ENCODE data around the gene ANO6.
A peak's percentile ranks its signal among the peaks of the same experiment; 100 is the strongest.
"Not testable (repeated sequence)": the region's sequence is repeated elsewhere in the genome, so short reads cannot be mapped to it uniquely, and the experiment has no call there.

The ANO6 gene

DNA sequence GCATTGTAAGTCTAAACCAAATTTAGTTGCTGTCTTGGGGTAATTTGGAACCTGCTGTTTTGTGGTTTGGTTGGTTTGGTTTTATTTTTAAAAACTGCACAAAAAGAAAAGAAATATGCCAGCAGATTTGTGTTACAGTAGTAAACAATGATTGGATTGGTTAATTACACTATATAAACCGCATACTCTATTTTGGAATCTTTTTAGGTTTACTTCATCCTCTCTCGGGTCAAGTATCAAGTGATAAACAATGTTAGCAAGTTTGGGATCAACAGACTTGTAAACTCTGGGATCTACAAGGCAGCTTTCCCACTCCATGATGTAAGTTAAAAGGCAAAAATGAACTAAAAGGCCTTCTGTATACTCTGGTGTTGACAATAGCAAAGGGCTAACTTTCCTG is 132.4 kb downstream of the ANO6 start:
- DNase-seq (ENCODE audit: low spot score) = no peak

DNA sequence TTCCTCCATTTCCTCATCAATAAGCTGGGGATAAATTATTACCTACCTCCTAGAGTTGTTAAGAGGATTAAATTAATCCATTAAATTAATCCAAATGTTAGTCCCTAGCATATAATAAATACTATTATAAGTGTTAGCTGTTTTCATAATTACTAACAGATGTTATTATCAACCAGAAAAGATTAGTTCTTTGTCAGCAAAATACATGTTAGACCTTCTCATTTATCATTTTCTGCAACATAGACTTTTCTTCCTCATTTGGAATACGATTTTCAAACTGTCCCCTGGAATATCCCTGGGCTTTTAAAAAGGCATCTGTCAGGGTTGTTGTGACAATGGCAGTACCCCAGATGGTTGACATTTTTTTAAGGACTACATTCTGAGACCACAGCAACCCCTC is 133.1 kb downstream of the ANO6 start:
- DNase-seq (ENCODE audit: low spot score) = no peak

DNA sequence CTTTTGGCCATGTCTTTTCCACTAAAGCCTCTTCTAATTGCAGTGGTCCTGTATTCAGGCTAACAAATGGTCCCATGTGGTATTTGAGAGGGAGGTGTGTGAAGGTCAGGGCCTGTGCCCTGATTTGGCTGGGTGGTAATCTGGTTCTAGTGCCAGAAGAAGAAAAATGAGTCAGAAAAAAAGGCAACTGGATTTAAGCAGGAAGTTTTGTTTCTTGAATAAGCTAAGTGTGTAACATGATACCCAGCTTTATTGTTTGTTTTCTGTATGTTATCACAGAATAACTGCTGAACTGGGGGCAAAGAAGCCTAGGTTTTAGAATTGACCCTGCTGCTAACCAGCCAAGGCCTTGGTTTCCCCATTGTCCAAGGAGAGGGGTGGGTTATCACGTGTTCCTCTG is 134.0 kb downstream of the ANO6 start:
- DNase-seq (ENCODE audit: low spot score) = no peak

DNA sequence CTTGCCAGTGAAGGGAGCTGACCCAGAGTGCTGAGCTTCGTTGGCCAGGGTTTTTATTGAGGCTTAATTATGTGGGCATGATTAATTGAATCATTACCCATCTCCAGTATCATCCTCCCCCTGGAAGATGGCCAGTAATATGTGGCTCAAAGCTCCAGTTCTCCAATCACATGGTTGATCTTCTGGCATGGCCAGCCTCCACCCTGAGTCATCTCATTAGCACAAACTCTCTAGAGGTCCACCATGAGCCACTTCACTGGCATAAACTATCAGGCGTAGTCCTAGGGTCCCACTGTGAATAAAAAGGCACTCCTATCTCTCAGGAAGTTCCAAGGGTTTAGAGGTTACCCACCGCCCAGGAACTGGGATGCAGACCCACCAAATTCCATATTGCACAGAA is 135.0 kb downstream of the ANO6 start:
- no peak for DNase-seq (ENCODE audit: low spot score)

DNA sequence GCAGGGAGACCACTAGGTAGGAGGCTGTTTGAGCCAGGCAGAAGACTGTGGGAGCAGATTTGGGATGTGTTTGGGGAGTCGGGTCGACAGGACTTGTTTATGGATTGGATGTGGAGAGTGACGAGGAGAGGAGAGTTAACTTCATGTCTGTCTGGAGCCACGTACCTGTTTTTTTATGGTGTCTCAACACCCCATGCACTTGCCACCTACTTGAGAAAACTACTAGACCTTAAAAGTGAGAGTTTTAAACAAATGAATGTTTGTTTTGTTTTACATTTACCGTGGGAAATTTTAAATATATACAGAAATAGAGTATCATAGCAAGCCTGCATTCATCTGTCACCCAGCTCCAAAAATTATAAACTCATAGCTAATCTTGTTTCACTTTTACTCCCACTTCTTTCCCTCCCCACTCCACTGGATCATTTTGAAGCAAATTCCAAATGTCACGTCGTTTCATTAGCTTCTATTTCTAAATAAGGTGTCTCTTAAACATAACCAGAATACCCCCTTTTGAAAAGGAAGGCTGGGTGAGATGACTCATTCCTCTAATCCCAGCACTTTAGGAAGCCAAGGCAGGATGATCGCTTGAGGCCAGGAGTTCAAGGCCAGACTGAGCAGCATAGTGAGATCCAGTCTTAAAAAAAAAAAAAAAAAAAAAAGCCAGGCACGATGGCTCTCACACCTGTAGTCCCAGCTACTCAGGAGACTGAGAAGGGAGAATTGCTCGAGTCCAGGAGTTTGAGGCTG is 136.2 kb downstream of the ANO6 start:
- no peak for DNase-seq (ENCODE audit: low spot score)

DNA sequence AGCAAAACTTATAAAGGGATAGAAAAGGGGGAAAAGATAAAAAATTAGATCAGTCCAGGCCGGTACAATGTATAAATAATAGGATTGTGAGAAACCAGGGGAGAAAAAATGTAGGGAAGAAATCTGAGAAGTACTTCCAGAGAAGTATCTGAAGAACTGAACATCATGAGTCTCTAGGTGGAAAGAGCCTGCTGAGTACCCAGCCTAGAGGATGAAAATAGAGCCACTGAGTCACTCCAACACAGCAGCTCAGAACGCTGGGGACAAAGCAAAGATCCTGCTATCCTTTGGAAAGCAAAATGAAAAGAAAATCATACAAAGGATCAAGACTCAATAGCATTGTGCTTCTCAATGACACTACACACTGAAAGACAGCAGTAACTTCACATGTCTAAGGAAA is 138.0 kb downstream of the ANO6 start:
- no peak for DNase-seq (ENCODE audit: low spot score)

DNA sequence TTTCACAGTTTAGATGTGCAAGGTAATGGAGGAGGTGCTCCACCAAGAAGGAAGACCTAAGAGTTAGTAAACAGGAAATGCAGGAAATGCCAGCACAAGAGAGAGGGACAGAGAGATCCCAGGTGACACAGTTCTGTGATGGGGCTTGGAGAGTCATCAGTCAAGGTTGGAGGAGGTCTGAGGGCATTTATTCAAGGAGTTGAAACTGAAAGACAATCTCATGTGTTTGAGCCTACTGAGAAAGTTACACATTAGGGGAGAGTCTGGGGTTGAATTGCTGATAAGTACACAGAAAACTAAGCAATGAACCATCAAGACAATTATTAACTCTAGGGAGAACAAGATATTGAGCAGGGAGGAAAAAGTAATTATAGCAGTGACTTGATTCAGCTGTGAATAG is 138.5 kb downstream of the ANO6 start:
- DNase-seq (ENCODE audit: low spot score) = no peak

DNA sequence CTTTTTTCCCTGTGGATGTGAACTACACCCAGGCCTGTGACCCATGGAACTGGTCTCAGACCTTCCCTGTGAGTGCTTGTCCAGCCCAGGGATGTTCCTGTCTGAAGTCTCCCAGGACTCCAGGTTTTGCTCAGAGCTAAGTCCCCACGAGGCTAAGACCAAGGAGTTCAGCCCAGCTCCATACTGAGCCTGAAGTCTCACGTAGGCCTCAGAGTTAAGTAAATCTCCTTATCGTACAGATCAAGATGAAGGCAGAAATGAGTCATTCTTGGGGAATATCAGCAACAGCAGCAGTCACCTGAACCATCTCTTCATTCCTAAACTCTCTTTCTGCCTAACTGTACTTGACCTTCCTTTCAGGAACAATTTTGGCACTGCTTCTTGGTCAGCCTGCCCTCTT is 139.8 kb downstream of the ANO6 start:
- DNase-seq (ENCODE audit: low spot score) = no peak

DNA sequence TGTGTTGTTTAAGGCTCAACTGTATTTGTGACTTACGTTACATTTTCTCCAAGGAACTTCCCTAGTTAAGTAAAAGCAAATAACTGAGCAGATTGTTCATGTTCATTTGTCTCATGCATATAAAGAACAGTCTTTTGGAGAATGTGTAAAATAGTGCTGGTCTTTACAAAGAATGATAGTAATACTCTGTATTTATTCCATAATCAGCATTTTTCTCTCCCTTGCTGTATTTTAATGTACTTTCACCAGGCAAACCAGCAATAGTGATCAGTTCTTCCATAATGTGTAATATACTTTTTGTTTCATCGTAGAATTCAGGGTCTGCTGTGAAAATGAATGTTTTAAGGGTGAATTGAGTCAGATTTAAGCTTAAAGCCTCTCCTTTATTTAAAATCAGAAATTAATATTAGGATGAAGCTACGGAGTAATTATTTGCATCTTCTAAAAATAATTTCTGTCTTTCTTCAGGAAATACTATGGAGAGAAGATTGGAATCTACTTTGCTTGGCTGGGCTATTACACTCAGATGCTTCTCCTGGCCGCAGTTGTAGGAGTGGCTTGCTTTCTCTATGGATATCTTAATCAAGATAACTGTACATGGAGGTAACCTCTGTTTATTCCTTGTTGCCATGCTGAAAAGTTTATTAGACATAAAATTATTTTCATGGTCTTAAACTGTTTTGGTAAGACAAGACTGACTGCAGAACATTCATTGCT is 141.1 kb downstream of the ANO6 start:
- DNase-seq (ENCODE audit: low spot score) = no peak

DNA sequence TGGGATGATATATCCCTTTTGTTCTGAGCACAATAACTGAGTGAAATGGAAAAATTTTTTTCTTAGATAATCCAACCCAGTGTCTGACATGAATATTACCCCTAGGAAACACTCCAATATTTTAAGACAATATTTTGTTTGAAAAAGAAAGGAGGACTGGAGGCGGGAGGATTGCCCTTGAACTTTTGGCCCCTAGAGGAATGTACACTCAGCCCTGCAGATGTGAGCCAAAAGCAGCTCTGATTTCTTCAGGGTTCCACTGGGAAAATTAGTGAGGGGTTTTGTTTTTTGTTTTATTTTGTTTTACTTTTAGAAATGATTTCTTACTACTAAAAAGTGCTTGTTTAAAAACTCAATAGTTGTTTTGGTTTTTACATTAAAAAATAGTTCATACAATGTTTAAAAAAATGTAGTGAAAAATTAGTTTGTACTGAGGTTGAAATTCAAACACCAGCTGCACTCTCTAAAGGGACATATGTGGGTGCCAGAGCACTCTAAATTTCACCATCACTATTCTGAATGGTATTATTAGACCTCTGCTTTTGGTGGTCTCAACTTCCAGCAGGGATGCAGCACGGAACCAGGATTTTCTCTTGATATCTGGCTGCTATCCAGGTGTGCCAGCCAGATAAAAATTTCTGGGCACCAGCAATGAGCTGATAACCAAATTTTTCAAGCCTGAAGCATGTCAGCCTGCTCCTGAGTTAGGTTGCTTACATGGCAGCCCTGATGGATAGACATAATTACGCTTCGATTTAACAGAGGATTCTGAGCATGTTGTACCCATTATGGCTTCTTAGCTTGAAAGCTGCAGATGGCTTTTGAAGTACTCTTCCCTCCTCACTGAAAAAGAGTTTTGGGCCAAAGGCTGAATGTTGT is 141.9 kb downstream of the ANO6 start:
- no peak for DNase-seq (ENCODE audit: low spot score)

DNA sequence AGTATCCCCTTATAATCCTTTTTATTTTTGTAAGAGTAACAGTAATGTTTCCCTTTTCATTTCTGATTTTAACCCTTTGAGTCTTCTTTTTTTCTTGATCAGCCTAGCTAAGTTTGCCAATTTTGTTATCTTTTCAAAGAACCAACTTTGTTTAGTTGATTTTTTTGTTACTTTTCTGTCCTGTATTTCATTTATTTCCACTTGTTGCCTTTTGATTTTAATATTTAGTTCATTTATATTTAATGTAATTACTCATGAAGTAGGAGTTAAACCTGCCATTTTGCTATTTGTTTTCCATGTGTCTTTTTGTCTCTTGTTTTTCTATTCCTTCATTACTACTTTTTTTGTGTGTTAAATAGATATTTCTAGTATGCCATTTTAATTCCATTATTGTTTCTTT is 146.4 kb downstream of the ANO6 start:
- DNase-seq (ENCODE audit: low spot score) = no peak

DNA sequence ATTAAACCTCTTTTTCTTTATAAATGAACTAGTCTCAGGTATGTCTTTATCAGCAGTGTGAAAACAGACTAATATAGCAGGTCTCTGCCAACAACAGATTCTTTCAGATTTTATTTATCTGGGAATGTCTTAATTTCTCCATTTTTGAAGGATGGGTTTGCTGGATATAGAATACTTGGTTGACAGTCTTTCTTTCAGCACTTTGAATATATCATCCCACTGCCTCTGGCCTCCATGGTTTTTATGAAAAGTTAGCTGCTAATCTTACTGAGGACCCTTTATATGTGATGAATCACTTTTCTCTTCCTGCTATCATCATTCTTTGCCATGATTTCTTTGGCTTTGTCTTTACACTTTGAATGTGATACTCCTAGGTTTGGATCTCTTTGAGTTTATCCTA is 148.0 kb downstream of the ANO6 start:
- no peak for DNase-seq (ENCODE audit: low spot score)

DNA sequence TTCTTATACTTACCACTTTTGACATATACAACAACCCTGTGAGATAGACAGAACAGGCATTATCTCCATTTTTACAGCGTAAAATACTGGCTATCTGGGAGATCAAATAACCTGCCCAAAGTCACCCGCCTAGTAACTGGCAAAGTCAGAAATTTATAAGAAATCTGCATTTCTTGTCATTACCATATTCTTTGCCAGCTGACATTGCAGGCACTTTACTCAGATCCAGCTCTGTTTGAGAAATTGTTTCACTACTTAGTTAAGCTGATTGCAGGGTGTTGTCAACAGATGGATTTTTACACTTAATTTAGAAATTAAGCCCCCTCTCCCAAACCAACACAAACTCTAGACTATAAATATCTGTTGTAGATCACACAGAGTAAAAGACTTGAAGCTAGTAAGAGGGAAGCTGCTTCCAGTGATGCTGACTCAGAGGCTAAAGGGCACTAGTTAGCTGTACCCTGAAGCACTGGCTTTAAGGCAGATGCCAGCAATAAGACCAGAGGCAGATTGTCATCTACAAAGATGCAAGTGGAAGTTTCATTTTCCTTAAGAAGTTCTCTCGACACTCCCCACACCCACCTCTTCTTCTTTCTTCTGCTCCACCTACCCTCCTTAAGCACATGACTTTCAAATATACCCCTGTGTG is 153.1 kb downstream of the ANO6 start:
- DNase-seq (ENCODE audit: low spot score) = no peak

DNA sequence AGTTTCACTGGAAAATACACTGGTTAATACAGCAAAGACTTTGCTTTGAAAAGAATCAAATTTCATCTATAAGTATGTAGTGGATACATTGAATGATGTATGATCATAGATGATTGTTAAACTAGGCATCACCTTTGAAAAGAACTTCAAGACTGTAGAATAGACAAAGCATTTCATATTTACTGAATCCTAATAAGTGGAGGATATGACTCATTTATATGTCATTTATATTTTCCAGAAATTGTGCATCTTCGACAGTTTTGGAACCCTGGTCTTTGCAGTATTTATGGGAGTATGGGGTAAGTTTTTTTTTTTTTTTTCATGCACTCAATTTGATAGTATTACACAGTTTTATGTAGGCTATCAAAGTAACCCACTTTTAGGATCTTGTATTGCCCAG is 161.9 kb downstream of the ANO6 start:
- no peak for DNase-seq (ENCODE audit: low spot score)

DNA sequence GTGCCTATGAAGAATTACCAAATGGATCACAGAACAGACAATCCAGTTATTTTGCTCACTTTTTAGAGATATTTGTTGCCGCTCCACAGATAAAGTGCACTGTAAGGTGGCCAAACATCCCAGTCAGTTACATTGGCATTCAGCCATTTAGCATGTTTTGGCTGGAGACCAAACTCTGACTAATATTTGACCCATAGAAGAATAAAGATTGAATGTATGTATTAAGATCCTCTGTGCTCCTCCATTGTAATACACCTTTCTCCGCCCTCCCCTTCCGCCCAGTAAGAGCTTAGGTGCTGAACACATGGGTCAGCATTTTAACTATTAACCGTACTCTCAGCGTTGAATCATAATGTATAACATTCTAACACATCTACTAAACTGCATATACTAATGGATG is 163.4 kb downstream of the ANO6 start:
- DNase-seq (ENCODE audit: low spot score) = no peak

DNA sequence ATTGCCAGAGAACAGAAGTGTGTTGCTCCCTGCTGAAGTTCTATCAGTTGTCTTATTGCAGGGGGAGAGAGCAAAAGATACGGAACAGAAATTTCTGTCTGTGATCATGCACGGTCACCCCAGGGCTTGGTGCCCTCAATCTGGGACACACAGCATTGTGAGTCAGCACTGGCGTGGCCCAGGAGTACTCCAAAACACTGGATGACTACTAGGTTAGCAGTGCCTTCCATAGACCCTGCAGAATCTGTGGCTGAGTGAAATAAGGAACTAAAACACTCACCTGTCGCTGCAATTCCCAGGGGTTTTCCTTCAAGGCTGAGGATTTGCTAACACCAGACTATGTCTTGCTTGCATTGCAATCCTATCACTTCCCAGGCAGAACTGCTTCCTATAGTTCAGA is 165.5 kb downstream of the ANO6 start:
- no peak for DNase-seq (ENCODE audit: low spot score)

DNA sequence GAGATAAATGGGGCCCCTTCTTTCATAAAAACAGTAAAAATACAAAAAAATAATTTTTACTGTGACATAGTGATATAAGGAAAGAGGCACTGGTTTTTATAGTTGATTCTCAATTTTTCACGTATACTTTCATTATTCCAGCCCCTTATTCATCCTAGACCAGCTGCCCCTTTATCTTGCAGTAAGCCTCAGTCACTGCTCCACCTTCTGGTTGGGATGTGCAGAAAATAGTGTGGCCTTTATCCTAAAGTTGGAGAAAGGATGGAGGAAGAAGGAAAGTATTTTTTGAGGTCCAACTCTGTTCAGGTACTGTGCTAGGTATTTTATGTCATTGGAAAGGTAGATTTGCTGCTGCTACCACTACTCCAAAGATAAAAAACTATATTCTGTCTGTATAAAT is 172.7 kb downstream of the ANO6 start:
- peak; percentile 20 for DNase-seq (ENCODE audit: low spot score)

DNA sequence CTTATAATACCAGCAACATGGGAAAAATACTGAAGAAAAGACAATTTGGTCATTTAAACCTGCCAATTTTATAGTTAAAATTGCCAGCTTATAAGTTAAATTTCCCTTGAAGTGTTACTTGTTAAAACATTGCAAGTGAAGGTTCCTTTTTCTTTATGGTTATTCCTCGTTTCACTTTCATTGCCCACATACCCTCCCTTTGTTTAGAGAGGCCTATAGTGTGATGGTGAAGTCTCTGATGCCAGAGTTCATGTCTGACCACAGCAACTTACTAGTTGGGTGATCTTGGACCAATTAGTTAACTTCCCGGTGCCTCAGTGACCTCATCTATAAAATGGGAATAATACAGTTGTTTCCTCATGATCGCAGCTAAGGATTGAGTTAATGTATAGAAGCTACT is 173.5 kb downstream of the ANO6 start:
- DNase-seq (ENCODE audit: low spot score) = no peak

DNA sequence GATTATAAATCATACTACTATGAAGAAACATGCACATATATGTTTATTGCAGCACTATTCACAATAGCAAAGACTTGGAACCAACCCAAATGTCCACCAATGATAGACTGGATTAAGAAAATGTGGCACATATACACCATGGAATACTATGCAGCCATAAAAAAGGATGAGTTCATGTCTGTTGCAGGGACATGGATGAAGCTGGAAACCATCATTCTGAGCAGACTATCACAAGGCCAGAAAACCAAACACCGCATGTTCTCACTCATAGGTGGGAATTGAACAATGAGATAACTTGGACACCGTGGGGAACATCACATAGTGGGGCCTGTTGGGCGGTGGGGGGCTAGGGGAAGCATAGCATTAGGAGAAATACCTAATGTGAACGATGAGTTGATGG is 181.6 kb downstream of the ANO6 start:
- DNase-seq (ENCODE audit: low spot score) = not testable (repeated sequence)

DNA sequence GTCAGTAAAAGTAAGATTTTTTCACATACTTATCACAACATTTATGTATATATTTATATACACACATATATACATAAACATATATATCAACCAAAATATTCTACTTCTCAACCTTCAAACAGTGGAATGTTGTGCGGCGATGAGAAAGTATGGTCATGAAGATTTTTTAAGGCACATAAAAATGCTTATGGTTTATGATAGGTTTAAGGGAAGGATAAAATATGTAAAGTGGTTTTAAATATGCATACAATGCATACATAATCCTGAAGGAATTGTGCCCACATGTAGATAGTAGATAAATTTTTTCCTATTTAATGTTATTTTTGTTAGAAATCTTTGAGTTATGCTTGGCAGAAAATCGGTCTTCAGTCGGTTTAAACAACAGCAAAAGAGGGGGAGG is 182.7 kb downstream of the ANO6 start:
- DNase-seq (ENCODE audit: low spot score) = no peak

DNA sequence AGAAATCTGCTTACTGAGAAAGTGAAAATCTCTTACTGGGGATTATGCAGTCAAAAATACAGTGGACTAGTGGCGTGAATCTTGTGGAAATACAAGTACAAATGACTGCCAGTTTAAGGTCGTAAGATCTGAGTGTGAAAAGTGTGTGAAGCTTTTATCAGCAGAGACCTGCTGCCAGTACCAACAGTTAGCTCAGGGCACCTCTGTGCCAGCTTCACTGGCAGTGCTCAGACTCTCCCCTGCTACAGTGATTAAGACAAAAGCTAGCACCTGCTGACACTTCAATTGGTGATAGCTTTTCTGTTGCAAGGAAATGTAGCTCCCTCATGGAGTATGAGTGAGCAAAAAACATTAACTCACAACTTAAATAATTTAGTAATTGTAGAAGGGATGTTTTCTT is 185.1 kb downstream of the ANO6 start:
- no peak for DNase-seq (ENCODE audit: low spot score)

DNA sequence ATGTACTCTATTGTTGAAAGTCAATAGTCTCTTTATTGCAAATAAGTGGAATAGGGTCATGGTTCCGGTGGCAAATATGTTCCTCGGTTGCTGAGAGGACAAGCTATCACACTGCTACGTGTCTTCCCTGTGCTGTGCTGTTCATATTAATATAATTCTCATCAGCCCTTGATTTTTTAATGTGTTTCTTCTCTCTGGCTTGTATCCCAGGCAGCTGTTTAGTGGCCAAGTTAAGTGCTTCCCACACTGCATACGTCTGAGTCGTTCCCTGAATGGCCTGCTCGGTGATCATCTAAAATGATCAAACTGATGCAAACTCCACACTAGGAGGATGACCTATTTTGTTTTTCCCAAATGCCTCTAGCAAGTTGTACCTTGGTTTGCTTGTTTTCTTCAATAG is 186.4 kb downstream of the ANO6 start:
- peak; percentile 11 for DNase-seq (ENCODE audit: low spot score)

Measured in globus pallidus (tissue), 1 donor.